ENCODE measurements around the gene INIP. TPM values are rescaled to one million over a fixed set of nuclear protein-coding genes. Genes with fewer than 3 reads are reported as not detected.
"Not testable (repeated sequence)": the region's sequence is repeated elsewhere in the genome, so short reads cannot be mapped to it uniquely, and the experiment has no call there.

The INIP gene
- total RNA-seq, 1 donor from 2014 or later: 19.9 TPM

DNA sequence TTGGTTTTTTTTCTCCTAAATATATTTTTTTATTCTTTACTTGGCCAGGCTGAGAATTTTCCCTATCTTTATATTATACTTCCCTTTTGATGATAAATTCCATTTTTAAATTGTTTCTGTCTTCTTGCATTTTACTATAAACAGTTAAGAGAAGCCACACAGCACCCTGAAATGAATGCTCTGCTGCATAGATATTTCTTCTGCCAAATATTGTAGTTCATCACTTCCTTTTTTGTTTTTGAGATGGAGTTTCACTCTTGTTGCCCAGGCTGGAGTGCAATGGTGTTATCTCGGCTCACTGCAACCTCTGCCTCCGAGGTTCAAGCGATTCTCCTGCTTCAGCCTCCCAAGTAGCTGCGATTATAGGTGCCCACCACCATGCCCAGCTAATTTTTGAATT is 8.5 kb upstream of the INIP start:
- intact Hi-C loops (cut with DNase I): no loop called here
- Histone ChIP-seq H3K36me3 (no peaks in the 10 kb centered on the region), H3K27ac (no peak overlapping the region), H3K4me3 (no peak overlapping the region), H3K27me3 (no peaks in the 10 kb centered on the region), H3K9me3 (no peaks in the 10 kb centered on the region), H3K4me1 (no peaks in the 10 kb centered on the region)
- TF ChIP-seq, protein P1, sequence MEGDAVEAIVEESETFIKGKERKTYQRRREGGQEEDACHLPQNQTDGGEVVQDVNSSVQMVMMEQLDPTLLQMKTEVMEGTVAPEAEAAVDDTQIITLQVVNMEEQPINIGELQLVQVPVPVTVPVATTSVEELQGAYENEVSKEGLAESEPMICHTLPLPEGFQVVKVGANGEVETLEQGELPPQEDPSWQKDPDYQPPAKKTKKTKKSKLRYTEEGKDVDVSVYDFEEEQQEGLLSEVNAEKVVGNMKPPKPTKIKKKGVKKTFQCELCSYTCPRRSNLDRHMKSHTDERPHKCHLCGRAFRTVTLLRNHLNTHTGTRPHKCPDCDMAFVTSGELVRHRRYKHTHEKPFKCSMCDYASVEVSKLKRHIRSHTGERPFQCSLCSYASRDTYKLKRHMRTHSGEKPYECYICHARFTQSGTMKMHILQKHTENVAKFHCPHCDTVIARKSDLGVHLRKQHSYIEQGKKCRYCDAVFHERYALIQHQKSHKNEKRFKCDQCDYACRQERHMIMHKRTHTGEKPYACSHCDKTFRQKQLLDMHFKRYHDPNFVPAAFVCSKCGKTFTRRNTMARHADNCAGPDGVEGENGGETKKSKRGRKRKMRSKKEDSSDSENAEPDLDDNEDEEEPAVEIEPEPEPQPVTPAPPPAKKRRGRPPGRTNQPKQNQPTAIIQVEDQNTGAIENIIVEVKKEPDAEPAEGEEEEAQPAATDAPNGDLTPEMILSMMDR (IDR thresholded peaks at IDR 0.05): no peak
- TF ChIP-seq POLR2AphosphoS5 (IDR thresholded peaks at IDR 0.05; ENCODE audit: insufficient read depth in 1 of 2, low read depth in 1 of 2): no peak
- TF ChIP-seq POLR2A (IDR thresholded peaks at IDR 0.05): no peak
- DNase-seq (ENCODE audit: extremely low spot score in 2 of 2): no peak

DNA sequence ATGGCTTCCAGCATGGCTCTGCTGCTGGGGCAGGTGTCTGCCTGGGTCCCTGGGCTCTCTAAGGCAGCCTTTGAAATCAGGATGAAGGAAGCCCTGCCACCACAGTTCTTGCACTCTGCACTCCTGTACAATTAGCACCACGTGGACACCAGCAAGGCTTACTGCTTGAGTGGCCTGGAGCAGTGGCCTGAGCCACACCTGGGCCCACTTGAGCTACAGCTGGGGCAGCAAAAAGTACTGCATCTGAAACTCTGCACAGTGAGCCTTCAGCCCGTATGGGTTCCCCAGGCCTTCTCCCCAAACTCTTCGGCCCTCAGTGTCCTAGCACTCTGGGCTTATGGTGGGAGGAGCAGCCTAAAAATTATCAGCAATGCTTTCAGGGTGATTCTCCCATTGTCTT is 8.0 kb upstream of the INIP start:
- H3K36me3 ChIP-seq: no peaks in the 10 kb centered on the region
- H3K4me3 ChIP-seq: no peak overlapping the region
- no peaks in the 10 kb centered on the region for H3K4me1 ChIP-seq
- H3K9me3 ChIP-seq: no peaks in the 10 kb centered on the region
- no peak overlapping the region for H3K27ac ChIP-seq
- TF ChIP-seq POLR2AphosphoS5 (IDR thresholded peaks at IDR 0.05; ENCODE audit: insufficient read depth in 1 of 2, low read depth in 1 of 2): no peak
- TF ChIP-seq, protein P1 (IDR thresholded peaks at IDR 0.05): no peak
- TF ChIP-seq POLR2A (IDR thresholded peaks at IDR 0.05): no peak
- no peak for DNase-seq (ENCODE audit: extremely low spot score in 2 of 2)
- H3K27me3 ChIP-seq: no peaks in the 10 kb centered on the region
- intact Hi-C loops (cut with DNase I): no loop called here

DNA sequence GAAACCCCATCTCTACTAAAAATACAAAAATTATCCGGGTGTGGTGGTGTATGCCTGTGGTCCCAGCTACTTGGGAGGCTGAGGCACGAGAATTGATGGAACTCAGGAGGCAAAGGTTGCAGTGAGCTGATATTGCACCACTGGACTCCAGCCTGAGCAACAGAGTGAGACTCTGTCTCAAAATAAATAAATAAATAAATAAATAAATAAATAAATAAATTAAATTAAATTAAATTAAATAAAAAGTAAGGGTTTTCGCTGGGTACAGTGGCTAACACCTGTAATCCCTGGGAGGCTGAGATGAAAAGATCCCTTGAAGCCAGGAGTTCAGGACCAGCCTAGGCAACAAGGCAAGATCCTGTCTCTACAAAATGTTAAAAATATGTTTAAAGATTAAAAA is 4.8 kb upstream of the INIP start:
- H3K27me3 ChIP-seq; H3K9me3 ChIP-seq; intact Hi-C loops (cut with DNase I); DNase-seq (ENCODE audit: extremely low spot score in 2 of 2); H3K4me1 ChIP-seq; H3K27ac ChIP-seq; H3K4me3 ChIP-seq; H3K36me3 ChIP-seq: not testable (repeated sequence)

DNA sequence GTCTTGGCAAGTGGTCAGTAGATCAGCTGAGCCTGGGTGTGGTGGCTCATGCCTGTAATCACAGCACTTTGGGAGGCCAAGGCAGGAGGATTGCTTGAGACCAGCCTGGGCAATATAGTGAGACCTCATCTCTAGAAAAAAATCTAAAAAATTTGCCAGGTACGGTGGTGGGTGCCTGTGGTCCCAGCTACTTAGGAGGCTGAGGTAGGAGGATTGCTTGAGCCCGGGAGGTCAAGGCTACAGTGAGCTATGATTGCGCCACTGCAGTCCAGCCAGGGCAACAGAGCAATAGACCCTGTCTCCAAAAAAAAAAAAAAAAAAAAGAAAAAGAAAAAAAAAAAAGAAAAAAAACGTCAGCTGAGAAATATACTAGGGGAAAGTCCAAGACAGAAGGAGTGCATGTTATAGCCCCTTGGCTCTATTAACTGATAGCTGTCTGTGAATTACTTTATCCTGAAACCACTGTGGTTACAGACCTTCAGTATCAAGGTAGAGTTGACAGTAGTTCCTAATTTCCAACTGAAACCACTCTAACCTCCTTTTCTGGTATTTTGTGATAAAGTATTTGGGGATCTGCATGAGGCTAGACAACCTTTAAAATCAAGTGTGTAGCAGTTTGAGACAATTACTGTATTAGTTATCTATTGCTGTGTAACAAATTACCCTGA is 2.3 kb upstream of the INIP start:
- peaks cover 22% of the 10 kb centered on the region for H3K4me1 ChIP-seq
- no peak overlapping the region for H3K4me3 ChIP-seq
- intact Hi-C loops (cut with DNase I): no loop called here
- H3K27me3 ChIP-seq: no peaks in the 10 kb centered on the region
- H3K9me3 ChIP-seq: no peaks in the 10 kb centered on the region
- H3K36me3 ChIP-seq: no peaks in the 10 kb centered on the region
- no peak overlapping the region for H3K27ac ChIP-seq
- TF ChIP-seq POLR2A (IDR thresholded peaks at IDR 0.05) (no peak), POLR2AphosphoS5 (IDR thresholded peaks at IDR 0.05; ENCODE audit: insufficient read depth in 1 of 2, low read depth in 1 of 2) (no peak)
- TF ChIP-seq, protein P1 (IDR thresholded peaks at IDR 0.05): no peak
- DNase-seq (ENCODE audit: extremely low spot score in 2 of 2): no peak

DNA sequence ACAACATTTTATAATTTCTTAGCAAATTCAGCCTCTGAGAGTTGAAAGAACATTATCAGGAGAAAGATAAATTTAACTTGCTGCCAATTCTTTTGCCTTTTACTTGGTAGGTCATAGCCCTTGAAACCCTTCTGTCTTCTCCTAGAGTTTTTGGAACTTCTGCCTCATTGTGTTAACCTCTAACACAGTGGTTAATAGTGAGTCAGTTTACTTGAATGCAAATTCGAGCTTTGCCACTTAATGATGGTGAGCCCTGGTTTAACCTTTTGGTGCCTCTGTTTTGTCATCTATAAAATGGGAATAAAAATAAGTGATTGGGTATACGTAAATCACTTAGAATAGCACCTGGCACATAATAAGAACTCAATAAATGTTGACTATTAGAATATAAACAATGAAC is 1.8 kb upstream of the INIP start:
- H3K4me1 ChIP-seq: peaks cover 22% of the 10 kb centered on the region
- no peaks in the 10 kb centered on the region for H3K36me3 ChIP-seq
- no peaks in the 10 kb centered on the region for H3K9me3 ChIP-seq
- no peak overlapping the region for H3K27ac ChIP-seq
- intact Hi-C loops (cut with DNase I): no loop called here
- no peak overlapping the region for H3K4me3 ChIP-seq
- DNase-seq (ENCODE audit: extremely low spot score in 2 of 2): no peak
- TF ChIP-seq, protein P1 (IDR thresholded peaks at IDR 0.05): no peak
- no peak for TF ChIP-seq POLR2AphosphoS5 (IDR thresholded peaks at IDR 0.05; ENCODE audit: insufficient read depth in 1 of 2, low read depth in 1 of 2)
- H3K27me3 ChIP-seq: no peaks in the 10 kb centered on the region

All from vagina (tissue), 2 donors.